Vagina (tissue), 2 donors: ENCODE results near the gene SLC37A1.

Experiments
- POLR2A ChIP-seq, 2 donors: fragments of 450-650 bp; IDR thresholded peaks; one replicate each; pipeline ENCODE4 v1.6.1; 2017; ENCODE audit warnings: antibody characterized with exemption in 2 of 2, mild to moderate bottlenecking in 2 of 2, moderate library complexity in 2 of 2
- TF ChIP-seq, protein P1 (sequence below), 3 experiments: fragments of 450-650 bp in 2 of 3; fragments of 200-600 bp in 1 of 3; sonication (generic) in 1 of 3; IDR thresholded peaks; one replicate each; pipeline ENCODE4 v1.5.1; 2017 to 2019; ENCODE audit warnings: antibody characterized with exemption in 3 of 3, mild to moderate bottlenecking in 2 of 3, moderate library complexity in 2 of 3

- TF ChIP-seq, protein P1, sequence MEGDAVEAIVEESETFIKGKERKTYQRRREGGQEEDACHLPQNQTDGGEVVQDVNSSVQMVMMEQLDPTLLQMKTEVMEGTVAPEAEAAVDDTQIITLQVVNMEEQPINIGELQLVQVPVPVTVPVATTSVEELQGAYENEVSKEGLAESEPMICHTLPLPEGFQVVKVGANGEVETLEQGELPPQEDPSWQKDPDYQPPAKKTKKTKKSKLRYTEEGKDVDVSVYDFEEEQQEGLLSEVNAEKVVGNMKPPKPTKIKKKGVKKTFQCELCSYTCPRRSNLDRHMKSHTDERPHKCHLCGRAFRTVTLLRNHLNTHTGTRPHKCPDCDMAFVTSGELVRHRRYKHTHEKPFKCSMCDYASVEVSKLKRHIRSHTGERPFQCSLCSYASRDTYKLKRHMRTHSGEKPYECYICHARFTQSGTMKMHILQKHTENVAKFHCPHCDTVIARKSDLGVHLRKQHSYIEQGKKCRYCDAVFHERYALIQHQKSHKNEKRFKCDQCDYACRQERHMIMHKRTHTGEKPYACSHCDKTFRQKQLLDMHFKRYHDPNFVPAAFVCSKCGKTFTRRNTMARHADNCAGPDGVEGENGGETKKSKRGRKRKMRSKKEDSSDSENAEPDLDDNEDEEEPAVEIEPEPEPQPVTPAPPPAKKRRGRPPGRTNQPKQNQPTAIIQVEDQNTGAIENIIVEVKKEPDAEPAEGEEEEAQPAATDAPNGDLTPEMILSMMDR (IDR thresholded peaks at IDR 0.05): no peak
- TF ChIP-seq POLR2A (IDR thresholded peaks at IDR 0.05): no peak
These were observed 60.8 kb downstream of the SLC37A1 start for GRCh38 chr21:42574234-42575027.
